SW480 (cell line): ENCODE results near the gene RSAD1.

Experiments
- DNase-seq: peaks from one replicate; pipeline ENCODE4 v3.0.0-alpha.2; 2016; ENCODE audit warnings: low spot score

The RSAD1 gene

GRCh38 chr17:50458270-50458669, 20.4 kb upstream of the RSAD1 start:
- no peak for DNase-seq

GRCh38 chr17:50458701-50459676, 19.7 kb upstream of the RSAD1 start:
- no peak for DNase-seq

- DNase-seq = no peak
Measured at GRCh38 chr17:50459756-50460155, 18.9 kb upstream of the RSAD1 start.

DNA sequence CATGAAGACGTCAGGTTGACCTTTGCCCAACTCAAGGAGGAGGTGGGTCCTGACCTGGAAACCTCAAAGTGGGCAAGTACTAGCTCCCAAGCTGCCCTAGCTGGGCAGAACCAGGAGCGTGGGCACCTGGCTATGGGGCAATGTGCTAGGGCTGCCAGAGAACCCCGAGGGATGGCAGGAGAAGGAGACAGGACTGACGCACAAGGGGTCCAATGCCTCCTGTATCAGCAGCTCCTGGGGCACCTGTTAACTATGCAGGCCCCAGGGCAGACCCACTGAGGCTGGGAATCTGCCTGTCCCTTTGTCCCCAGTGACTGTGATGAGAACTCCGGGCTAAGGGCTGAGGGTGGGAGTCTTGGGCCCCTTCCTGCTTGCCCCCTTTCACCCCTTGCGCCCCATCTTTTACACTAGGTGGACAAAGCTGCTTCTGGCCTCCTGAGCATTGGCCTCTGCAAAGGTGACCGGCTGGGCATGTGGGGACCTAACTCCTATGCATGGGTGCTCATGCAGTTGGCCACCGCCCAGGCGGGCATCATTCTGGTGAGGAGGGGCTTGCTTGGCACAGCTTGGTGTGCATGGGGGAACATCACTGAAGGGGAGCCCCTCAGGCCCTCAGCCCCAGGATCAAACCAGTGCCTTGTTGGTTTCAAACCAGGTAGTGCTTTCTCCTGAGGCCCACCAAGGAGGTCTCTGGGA, 17.7 kb upstream of the RSAD1 start:
- DNase-seq = no peak

- DNase-seq = no peak
Measured at GRCh38 chr17:50461550-50462132, 17.0 kb upstream of the RSAD1 start.

DNA sequence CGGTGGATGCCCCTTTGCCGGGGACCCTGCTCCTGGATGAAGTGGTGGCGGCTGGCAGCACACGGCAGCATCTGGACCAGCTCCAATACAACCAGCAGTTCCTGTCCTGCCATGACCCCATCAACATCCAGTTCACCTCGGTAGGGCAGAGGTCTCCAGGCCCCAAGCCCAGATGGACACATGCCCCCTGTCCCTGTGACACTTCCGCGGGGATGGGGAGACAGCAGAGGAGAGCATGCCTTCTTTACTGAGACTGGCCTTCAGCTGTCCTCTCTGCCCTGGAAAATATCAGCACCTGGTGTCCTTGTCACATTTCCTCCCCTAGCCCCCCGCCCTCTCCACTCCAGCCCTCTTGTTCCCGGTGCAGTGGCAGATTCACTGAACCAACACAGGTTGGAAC, 16.2 kb upstream of the RSAD1 start:
- no peak for DNase-seq

DNA sequence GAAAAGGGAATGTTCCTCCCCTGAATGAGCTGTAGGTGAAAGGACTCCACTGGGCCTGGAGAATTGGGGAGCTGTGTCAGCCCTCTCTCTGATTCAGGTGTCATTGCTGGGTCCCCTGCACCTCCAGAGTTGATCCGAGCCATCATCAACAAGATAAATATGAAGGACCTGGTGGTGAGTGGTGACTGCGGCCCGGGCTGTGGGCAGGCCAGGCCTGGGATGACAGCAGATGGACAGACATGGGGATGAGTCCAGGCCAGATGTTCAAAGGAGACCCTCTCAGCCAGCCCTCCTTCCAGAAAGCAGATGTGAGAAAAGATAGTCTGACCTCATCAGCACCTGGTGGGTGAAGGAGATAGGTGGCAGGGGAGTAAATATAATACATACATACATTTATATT, 14.5 kb upstream of the RSAD1 start:
- no peak for DNase-seq

GRCh38 chr17:50464736-50465135, 13.9 kb upstream of the RSAD1 start:
- no peak for DNase-seq

- DNase-seq = no peak
Measured at GRCh38 chr17:50465171-50465570, 13.5 kb upstream of the RSAD1 start.

DNA sequence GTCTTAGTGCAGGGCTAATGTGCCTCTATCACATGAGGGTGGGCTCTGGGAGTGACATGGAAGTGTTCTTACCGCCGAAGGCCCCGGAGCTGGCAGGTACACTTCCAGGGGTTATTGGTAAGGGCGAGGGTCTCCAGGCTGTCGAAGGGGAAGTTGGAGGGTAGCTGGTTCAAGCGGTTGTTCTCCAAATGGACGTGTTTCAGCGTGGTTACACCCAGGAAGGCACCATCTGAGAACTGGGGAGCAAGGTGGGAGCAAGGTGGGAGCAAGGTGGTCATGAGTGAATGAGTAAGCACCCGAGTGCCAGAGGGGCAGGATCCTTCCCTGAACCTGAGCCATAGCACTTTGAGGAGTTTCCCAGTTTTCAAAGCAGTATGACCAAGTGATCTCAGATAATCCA, 13.0 kb upstream of the RSAD1 start:
- DNase-seq = no peak

- peak; percentile 42 for DNase-seq
Measured at GRCh38 chr17:50466371-50467113, 12.1 kb upstream of the RSAD1 start.

GRCh38 chr17:50467114-50467854, 11.4 kb upstream of the RSAD1 start:
- DNase-seq = no peak

GRCh38 chr17:50467855-50468303, 10.8 kb upstream of the RSAD1 start:
- no peak for DNase-seq

GRCh38 chr17:50468304-50469207, 10.1 kb upstream of the RSAD1 start, which contains the start of gene CHAD:
CHAD (minus strand) TSS chr17:50468880; CDS start chr17:50468813, 67 bp downstream.
- DNase-seq = no peak

- DNase-seq = no peak
Measured at GRCh38 chr17:50469208-50469605, 9.5 kb upstream of the RSAD1 start.

GRCh38 chr17:50469671-50470305, 8.9 kb upstream of the RSAD1 start:
- peak; percentile 69 for DNase-seq

- DNase-seq = peak; percentile 51
Measured at GRCh38 chr17:50470426-50470825, 8.2 kb upstream of the RSAD1 start.

DNA sequence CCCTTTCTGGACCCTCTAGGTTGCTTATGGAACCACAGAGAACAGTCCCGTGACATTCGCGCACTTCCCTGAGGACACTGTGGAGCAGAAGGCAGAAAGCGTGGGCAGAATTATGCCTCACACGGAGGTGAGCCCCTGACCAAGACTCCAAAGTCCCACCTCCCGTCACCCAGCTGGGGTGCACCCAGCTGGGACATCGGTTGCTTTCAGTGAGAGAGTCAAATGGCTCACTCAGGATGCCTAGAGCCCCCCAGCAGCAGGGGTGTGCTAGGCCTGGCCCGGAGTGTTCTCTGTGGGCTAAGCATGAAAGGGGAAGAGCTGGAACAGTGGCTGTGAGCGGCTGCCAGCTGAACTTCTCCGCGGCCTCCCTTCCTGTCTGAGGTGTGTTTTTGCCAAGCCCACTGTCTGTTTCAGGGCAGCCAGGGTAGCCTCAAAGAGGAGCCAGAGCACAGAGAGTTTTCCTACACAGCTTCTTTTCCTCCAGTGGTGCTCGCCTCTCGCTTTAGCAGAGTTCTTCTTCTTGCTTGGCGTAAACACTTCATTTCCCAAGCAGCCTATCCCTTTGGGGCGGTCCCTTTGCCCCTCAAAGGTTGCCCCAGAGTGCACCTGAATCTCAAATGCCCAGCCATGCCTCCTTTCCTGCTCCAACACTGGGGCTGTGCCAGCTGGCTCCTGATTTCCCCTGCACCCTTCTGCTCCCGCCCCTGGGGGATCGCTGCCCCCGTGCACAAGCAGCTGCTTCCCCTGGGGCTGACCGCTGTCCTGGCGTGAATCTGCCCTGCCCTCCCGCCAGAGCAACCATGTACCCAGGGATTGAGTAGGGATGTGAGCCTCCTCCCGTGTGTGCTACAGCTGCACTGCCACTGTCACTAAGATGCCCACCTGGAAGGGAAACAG, 7.4 kb upstream of the RSAD1 start:
- DNase-seq = no peak

DNA sequence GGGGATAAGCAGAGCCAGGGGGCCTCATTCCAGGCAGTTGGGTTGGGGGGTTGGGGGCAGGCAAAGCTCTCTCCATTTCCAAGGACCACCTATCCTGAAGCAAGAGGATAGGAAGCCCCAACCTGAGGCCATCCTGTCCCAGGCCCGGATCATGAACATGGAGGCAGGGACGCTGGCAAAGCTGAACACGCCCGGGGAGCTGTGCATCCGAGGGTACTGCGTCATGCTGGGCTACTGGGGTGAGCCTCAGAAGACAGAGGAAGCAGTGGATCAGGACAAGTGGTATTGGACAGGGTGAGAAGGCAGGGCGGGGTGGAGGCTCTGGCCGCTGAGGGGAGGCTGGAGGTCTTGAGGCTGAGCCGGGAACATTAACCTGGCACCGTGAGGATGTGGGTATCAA, 6.4 kb upstream of the RSAD1 start:
- no peak for DNase-seq
